Measurements from ENCODE around the gene RXRG. TPM values are rescaled to one million over a fixed set of nuclear protein-coding genes. Genes with fewer than 3 reads are reported as not detected.

RXRG gene
- polyA plus RNA-seq, 1 of the 3 experiments (the other 2 are of a cell fraction), result not detected

- H3K79me2 ChIP-seq (ENCODE audit: insufficient read depth), result no peaks in the 10 kb centered on the region
- no peak for DNase-seq
- no peaks in the 10 kb centered on the region for H3K4me1 ChIP-seq (ENCODE audit: control insufficient read depth in 1 of 2, insufficient read depth in 2 of 2, low read depth in 1 of 2, low read length in 1 of 2)
- ChIA-PET CTCF (interaction anchor here (1.0 to 13.2 kb wide), 3 partner anchors 12 to 41 kb away, joined by 4 to 124 read pairs (median 5); no protein-coding TSS in a partner anchor), POLR2A (no interaction called here)
- H3K4me3 ChIP-seq (ENCODE audit: low read depth in 2 of 2, low read length in 1 of 2), result no peak overlapping the region
- H3K9me2 ChIP-seq, result no peaks in the 10 kb centered on the region
- H3K27me3 ChIP-seq (ENCODE audit: insufficient read depth), result peaks cover 59% of the 10 kb centered on the region
- no peaks in the 10 kb centered on the region for H4K20me1 ChIP-seq (ENCODE audit: insufficient read depth)
- no peak overlapping the region for H2AFZ ChIP-seq (ENCODE audit: low read depth)
- no peak overlapping the region for H3K27ac ChIP-seq (ENCODE audit: low read depth in 2 of 2, low read length in 1 of 2)
- no peaks in the 10 kb centered on the region for H3K36me3 ChIP-seq (replicated peaks in 1 of 2; ENCODE audit: control insufficient read depth in 1 of 2, insufficient read depth in 2 of 2, low read length in 1 of 2)
- TF ChIP-seq RFX5 (IDR thresholded peaks at IDR 0.05; ENCODE audit: low read length), result no peak
- H3K9ac ChIP-seq, result no peak overlapping the region
- H3F3A ChIP-seq (replicated peaks; ENCODE audit: insufficient read depth), result no peaks in the 10 kb centered on the region
- no peaks in the 10 kb centered on the region for H3K9me3 ChIP-seq
- H3K4me2 ChIP-seq, result no peak overlapping the region
- 6% methylated on average over 20 of the region's 20 CpGs for WGBS (ENCODE audit: low lambda C conversion rate)
These were observed 93.0 kb downstream of the RXRG start for GRCh38 chr1:165351863-165352441.

Other genes with a start within 250 kb of the RXRG start
- not detected in 2 replicates for gene LMX1A, start 88.4 kb downstream of the RXRG start, polyA plus RNA-seq (2012; rRNA removed)
- not detected in 2 replicates for gene LRRC52, start 98.9 kb upstream of the RXRG start, polyA plus RNA-seq (2012; rRNA removed)
- gene MGST3, start 186.1 kb upstream of the RXRG start, polyA plus RNA-seq (2012; rRNA removed), result 245 and 270 TPM in 2 replicates